Large intestine (tissue), 3 donors: ENCODE measurements around the gene C16orf74. TPM values are rescaled to one million over a fixed set of nuclear protein-coding genes. Genes with fewer than 3 reads are reported as not detected.

Source experiments
- DNase-seq, 2 donors: peaks; one replicate each; pipeline versions ENCODE4 v3.0.0 to v3.0.0-alpha.2; 2013
- H3K27ac ChIP-seq: one replicate; pipeline ENCODE4 v1.5.1; 2013; ENCODE audit warnings: low read length
- H3K27me3 ChIP-seq: 2 replicates; pipeline ENCODE4 v1.6.1; 2013; ENCODE audit warnings: low read length; ENCODE audit not compliant: control insufficient read depth, insufficient read depth
- H3K36me3 ChIP-seq: 2 replicates; pipeline ENCODE4 v1.6.1; 2013; ENCODE audit warnings: low read length; ENCODE audit not compliant: control insufficient read depth, insufficient read depth
- H3K4me1 ChIP-seq: one replicate; pipeline ENCODE4 v1.6.1; 2013; ENCODE audit warnings: low read length; ENCODE audit not compliant: control insufficient read depth, insufficient read depth
- H3K4me3 ChIP-seq: one replicate; pipeline ENCODE4 v1.5.1; 2013; ENCODE audit warnings: low read length
- H3K9me3 ChIP-seq: one replicate; pipeline ENCODE4 v1.6.1; 2013; ENCODE audit warnings: mild to moderate bottlenecking, low read depth, low read length, moderate library complexity; ENCODE audit not compliant: control insufficient read depth
- WGBS: methylation state at CpG from one replicate; pipeline ENCODE4 v1.1.5; 2013; ENCODE audit warnings: low lambda C conversion rate; ENCODE audit not compliant: insufficient coverage; 5-methylcytosine and 5-hydroxymethylcytosine counted together
- polyA plus RNA-seq: library from polyadenylated mRNA; unstranded; fragments of 120-200 nt; gene quantifications from one replicate; pipeline ENCODE4 v1.2.1, GENCODE V29; 2013

C16orf74 gene
- polyA plus RNA-seq, 1 donor, result 6.6 TPM

GRCh38 chr16:85777583-85778310 lies 26.9 kb upstream of the C16orf74 start:
- Histone ChIP-seq H3K9me3 (no peaks in the 10 kb centered on the region), H3K27me3 (no peaks in the 10 kb centered on the region), H3K27ac (no peak overlapping the region), H3K36me3 (peaks cover 33% of the 10 kb centered on the region), H3K4me3 (no peak overlapping the region), H3K4me1 (peaks cover 16% of the 10 kb centered on the region)
- no peak for DNase-seq
- whole genome bisulfite sequencing, result 100% methylated on average over 1 of the region's 4 CpGs

- no peak for DNase-seq
- no peaks in the 10 kb centered on the region for H3K9me3 ChIP-seq
- no peak overlapping the region for H3K4me3 ChIP-seq
- peaks cover 20% of the 10 kb centered on the region for H3K36me3 ChIP-seq
- no peaks in the 10 kb centered on the region for H3K27me3 ChIP-seq
- WGBS, result no CpG with 5 or more reads among the region's 8 CpGs
- H3K4me1 ChIP-seq, result no peaks in the 10 kb centered on the region
- H3K27ac ChIP-seq, result no peak overlapping the region
These were observed 23.9 kb upstream of the C16orf74 start for GRCh38 chr16:85774811-85775210.

DNA sequence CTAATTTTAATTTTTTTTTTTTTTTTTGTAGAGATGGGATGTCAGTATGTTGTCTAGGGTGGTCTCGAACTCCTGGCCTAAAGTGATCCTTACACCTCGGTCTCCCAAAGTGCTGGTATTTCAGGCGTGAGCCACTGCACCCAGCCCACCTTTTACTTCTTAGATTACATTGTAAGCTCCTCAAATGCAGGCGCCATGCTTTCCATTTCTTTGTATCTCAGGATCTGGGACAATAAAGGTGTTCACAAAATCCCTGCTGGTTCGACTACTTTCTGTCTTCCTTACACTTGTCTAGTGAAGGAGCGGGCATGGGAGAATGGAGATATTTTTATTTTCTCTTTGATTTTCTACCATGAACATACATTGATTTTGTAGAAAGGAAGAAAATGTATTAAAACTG lies 23.2 kb upstream of the C16orf74 start:
- no peaks in the 10 kb centered on the region for H3K9me3 ChIP-seq
- whole genome bisulfite sequencing, result 75% methylated on average over 4 of the region's 6 CpGs
- H3K27me3 ChIP-seq, result no peaks in the 10 kb centered on the region
- H3K4me1 ChIP-seq, result no peaks in the 10 kb centered on the region
- H3K36me3 ChIP-seq, result peaks cover 13% of the 10 kb centered on the region
- H3K27ac ChIP-seq, result no peak overlapping the region
- no peak overlapping the region for H3K4me3 ChIP-seq
- no peak for DNase-seq

- H3K27me3 ChIP-seq, result no peaks in the 10 kb centered on the region
- peaks cover 3% of the 10 kb centered on the region for H3K36me3 ChIP-seq
- H3K4me1 ChIP-seq, result no peaks in the 10 kb centered on the region
- WGBS, result no CpG with 5 or more reads among the region's 6 CpGs
- no peak overlapping the region for H3K4me3 ChIP-seq
- H3K27ac ChIP-seq, result no peak overlapping the region
- H3K9me3 ChIP-seq, result no peaks in the 10 kb centered on the region
- DNase-seq, result no peak
These were observed 22.1 kb upstream of the C16orf74 start for GRCh38 chr16:85773044-85773443.

GRCh38 chr16:85770741-85771140 lies 19.8 kb upstream of the C16orf74 start:
- DNase-seq, result no peak
- 94% methylated on average over 5 of the region's 6 CpGs for WGBS
- Histone ChIP-seq H3K27ac (no peak overlapping the region), H3K4me3 (no peak overlapping the region), H3K4me1 (no peaks in the 10 kb centered on the region), H3K27me3 (peaks cover 6% of the 10 kb centered on the region), H3K36me3 (no peaks in the 10 kb centered on the region), H3K9me3 (no peaks in the 10 kb centered on the region)

- no CpG with 5 or more reads among the region's 2 CpGs for WGBS
- no peaks in the 10 kb centered on the region for H3K9me3 ChIP-seq
- no peaks in the 10 kb centered on the region for H3K4me1 ChIP-seq
- H3K4me3 ChIP-seq, result no peak overlapping the region
- peaks cover 14% of the 10 kb centered on the region for H3K27me3 ChIP-seq
- H3K36me3 ChIP-seq, result no peaks in the 10 kb centered on the region
- DNase-seq, result no peak
- H3K27ac ChIP-seq, result no peak overlapping the region
These were observed 17.3 kb upstream of the C16orf74 start for GRCh38 chr16:85768199-85768598.

GRCh38 chr16:85767531-85767930 lies 16.6 kb upstream of the C16orf74 start:
- no peak overlapping the region for H3K27ac ChIP-seq
- DNase-seq, result no peak
- H3K4me1 ChIP-seq, result no peaks in the 10 kb centered on the region
- H3K36me3 ChIP-seq, result no peaks in the 10 kb centered on the region
- no peaks in the 10 kb centered on the region for H3K9me3 ChIP-seq
- peaks cover 19% of the 10 kb centered on the region for H3K27me3 ChIP-seq
- WGBS, result 20% methylated on average over 1 of the region's 8 CpGs
- no peak overlapping the region for H3K4me3 ChIP-seq

DNA sequence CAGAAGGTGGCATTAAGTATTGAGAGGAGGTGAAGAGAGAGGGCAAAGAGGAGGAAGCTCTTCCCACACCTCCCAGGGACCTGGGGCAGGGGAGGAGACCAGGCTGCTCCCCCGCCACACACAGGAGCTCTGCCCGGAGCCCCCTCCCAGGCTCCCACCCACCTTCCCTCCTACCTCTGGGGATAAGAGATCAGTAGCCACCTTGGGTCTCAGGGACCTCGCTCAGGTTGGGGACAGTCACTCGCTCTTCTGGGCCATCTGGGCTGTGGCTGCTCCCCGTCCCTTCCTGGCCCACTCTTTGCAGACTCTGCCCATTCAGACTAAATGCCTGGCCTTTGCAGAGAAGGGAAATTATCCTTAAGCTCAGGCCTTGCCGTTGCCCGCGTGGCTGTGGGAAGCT lies 14.9 kb upstream of the C16orf74 start:
- Histone ChIP-seq H3K4me1 (no peaks in the 10 kb centered on the region), H3K9me3 (no peaks in the 10 kb centered on the region), H3K27me3 (peaks cover 19% of the 10 kb centered on the region), H3K4me3 (no peak overlapping the region), H3K36me3 (no peaks in the 10 kb centered on the region), H3K27ac (no peak overlapping the region)
- no CpG with 5 or more reads among the region's 8 CpGs for WGBS
- no peak for DNase-seq

DNA sequence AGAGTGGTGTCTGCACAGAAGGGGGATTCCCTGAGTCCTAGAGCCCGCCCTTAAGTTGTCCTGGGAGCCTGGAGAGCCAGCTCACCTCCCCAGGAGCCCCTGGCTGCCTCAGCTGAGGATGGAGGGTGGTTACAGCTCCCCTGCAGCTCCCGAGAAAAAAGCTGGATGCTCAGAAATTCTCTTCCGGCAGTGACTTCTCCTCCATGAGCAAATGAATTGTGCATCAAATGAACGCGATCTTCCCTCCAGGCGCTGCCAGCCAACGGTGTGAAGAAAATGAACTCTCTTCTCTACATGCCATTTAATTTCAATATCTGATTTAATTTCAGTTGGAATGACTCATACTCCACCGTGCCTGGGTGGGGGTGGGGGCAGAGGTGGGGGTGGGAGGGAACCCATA lies 14.3 kb upstream of the C16orf74 start:
- H3K4me1 ChIP-seq, result no peaks in the 10 kb centered on the region
- no peak overlapping the region for H3K27ac ChIP-seq
- no peak for DNase-seq
- H3K4me3 ChIP-seq, result no peak overlapping the region
- H3K27me3 ChIP-seq, result peaks cover 19% of the 10 kb centered on the region
- WGBS, result no CpG with 5 or more reads among the region's 8 CpGs
- no peaks in the 10 kb centered on the region for H3K9me3 ChIP-seq
- H3K36me3 ChIP-seq, result no peaks in the 10 kb centered on the region

DNA sequence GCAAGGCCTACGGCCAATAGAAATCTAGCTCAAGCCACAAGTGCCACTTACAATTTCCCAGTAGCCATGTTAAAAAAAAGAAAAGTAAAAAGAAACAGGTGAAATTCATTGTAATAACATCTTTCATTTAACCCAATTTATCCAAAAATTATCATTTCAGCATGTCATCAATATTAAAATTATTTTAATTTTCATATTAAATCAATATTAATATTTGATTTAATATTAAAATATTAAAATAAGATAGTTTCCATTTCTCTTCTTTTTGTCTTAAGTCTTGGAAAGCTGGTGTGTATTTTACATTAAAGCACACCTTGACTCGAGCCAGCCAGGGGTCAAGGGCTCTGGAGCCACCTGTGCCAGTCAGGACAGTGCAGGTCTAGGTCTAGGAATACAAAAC lies 12.7 kb upstream of the C16orf74 start:
- Histone ChIP-seq H3K27me3 (peaks cover 28% of the 10 kb centered on the region), H3K36me3 (no peaks in the 10 kb centered on the region), H3K9me3 (no peaks in the 10 kb centered on the region), H3K27ac (no peak overlapping the region), H3K4me1 (no peaks in the 10 kb centered on the region), H3K4me3 (no peak overlapping the region)
- no peak for DNase-seq
- no CpG with 5 or more reads among the region's 2 CpGs for WGBS

DNA sequence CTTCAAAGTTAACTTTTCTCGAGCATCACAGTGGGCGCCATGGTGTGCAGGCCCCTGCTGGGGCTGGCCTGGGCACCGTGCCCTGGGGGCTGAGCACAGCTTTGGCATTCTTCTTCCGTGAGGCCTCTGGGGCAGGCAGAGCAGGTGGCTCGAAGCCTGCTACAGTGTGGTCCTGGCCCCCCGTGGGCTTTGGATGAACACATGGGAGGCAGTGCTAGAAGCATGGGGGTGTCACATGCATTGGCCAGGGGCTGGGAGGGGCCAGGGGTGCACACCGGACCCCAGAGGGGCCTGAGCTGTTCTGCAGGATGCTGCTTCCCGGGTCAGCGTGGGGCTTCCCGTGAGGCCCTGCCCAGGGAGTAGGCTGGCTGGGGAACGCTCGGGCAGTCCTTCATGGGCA lies 12.1 kb upstream of the C16orf74 start:
- no peaks in the 10 kb centered on the region for H3K4me1 ChIP-seq
- no peak overlapping the region for H3K4me3 ChIP-seq
- no peak overlapping the region for H3K27ac ChIP-seq
- H3K36me3 ChIP-seq, result no peaks in the 10 kb centered on the region
- no CpG with 5 or more reads among the region's 12 CpGs for WGBS
- no peak for DNase-seq
- H3K9me3 ChIP-seq, result no peaks in the 10 kb centered on the region
- peaks cover 28% of the 10 kb centered on the region for H3K27me3 ChIP-seq
